ENCODE data around the gene RGL1.

The RGL1 gene

GRCh38 chr1:183914276-183914675, 109.4 kb downstream of the RGL1 start:
- H3K27ac ChIP-seq = no peak overlapping the region
- TF ChIP-seq CTCF (conservative IDR thresholded peaks at IDR 0.05) (no peak), ZFX (IDR thresholded peaks at IDR 0.05) (no peak)

GRCh38 chr1:183914891-183915290, 110.0 kb downstream of the RGL1 start:
- TF ChIP-seq ZFX (IDR thresholded peaks at IDR 0.05) (no peak), CTCF (conservative IDR thresholded peaks at IDR 0.05) (no peak)
- no peak overlapping the region for H3K27ac ChIP-seq

- no peak for TF ChIP-seq ZFX (IDR thresholded peaks at IDR 0.05)
- peak; percentile 91 for TF ChIP-seq CTCF (conservative IDR thresholded peaks at IDR 0.05)
- no peak overlapping the region for H3K27ac ChIP-seq
Observed at GRCh38 chr1:183915625-183916510, 110.9 kb downstream of the RGL1 start.

- TF ChIP-seq ZFX (IDR thresholded peaks at IDR 0.05) (no peak), CTCF (conservative IDR thresholded peaks at IDR 0.05) (no peak)
- no peak overlapping the region for H3K27ac ChIP-seq
Observed at GRCh38 chr1:183916574-183916973, 111.7 kb downstream of the RGL1 start.

- TF ChIP-seq ZFX (IDR thresholded peaks at IDR 0.05) = no peak
- TF ChIP-seq CTCF (conservative IDR thresholded peaks at IDR 0.05) = no peak; the same call in 1 of the 2 replicates
- H3K27ac ChIP-seq = no peak overlapping the region
Observed at GRCh38 chr1:183918589-183918988, 113.7 kb downstream of the RGL1 start.

- H3K27ac ChIP-seq = no peak overlapping the region
- no peak for TF ChIP-seq ZFX (IDR thresholded peaks at IDR 0.05)
- no peak for TF ChIP-seq CTCF (conservative IDR thresholded peaks at IDR 0.05)
Observed at GRCh38 chr1:183920651-183921050, 115.7 kb downstream of the RGL1 start.

GRCh38 chr1:183922197-183922596, 117.3 kb downstream of the RGL1 start:
- TF ChIP-seq CTCF (conservative IDR thresholded peaks at IDR 0.05) (peak; percentile 32; the same call in 1 of the 2 replicates), ZFX (IDR thresholded peaks at IDR 0.05) (no peak)
- no peak overlapping the region for H3K27ac ChIP-seq
